Mesodermal cell (in vitro differentiated cells): Measurements from ENCODE around the gene OR2Y1.
"Not testable (repeated sequence)": the region's sequence is repeated elsewhere in the genome, so short reads cannot be mapped to it uniquely, and the experiment has no call there.

Experiments used
- H3K27ac ChIP-seq: 2 replicates; pipeline ENCODE4 v1.7.0; 2013; ENCODE audit warnings: mild to moderate bottlenecking, low read depth, low read length, moderate library complexity; ENCODE audit not compliant: severe bottlenecking
- H3K36me3 ChIP-seq: 2 replicates; pipeline ENCODE4 v1.7.1; 2013; ENCODE audit warnings: mild to moderate bottlenecking, low read length, moderate library complexity; ENCODE audit not compliant: control insufficient read depth, insufficient read depth
- H3K4me1 ChIP-seq: one replicate; pipeline ENCODE4 v1.7.1; 2013; ENCODE audit warnings: mild to moderate bottlenecking, low read length; ENCODE audit not compliant: insufficient read depth, control insufficient read depth, poor library complexity, severe bottlenecking
- H3K4me3 ChIP-seq: 2 replicates; pipeline ENCODE4 v1.7.0; 2013; ENCODE audit warnings: low read length, control low read depth, mild to moderate bottlenecking; ENCODE audit not compliant: insufficient read depth, poor library complexity, severe bottlenecking; ENCODE audit errors: extremely low read depth
- H3K9me3 ChIP-seq: 2 replicates; pipeline ENCODE4 v1.7.1; 2013; ENCODE audit warnings: mild to moderate bottlenecking, low read length, moderate library complexity; ENCODE audit not compliant: control insufficient read depth
- WGBS, 2 experiments: methylation state at CpG; one replicate each; pipeline ENCODE4 v1.1.5; 2013; ENCODE audit warnings: missing lambda C conversion rate in 2 of 2; ENCODE audit not compliant: insufficient coverage in 2 of 2; 5-methylcytosine and 5-hydroxymethylcytosine counted together

Gene OR2Y1

DNA sequence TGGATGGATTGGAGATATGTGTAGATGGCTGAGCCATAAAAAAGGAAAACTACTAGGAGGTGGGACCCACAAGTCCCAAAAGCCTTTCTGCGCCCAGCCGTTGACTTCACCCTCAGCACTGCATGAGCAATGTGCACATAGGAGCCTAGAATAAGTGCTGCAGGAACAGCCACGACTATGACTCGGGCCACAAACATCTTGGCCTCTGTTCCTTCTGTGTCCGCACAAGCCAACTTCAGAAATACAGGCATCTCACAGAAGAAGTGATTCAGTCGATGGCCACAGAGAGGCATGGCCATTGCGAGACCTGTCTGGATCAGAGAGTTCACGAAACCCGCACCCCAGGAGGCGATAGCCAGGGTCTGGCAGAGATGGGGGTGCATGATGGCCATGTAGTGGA is 587 bp downstream of the OR2Y1 start:
- Histone ChIP-seq H3K9me3 (no peaks in the 10 kb centered on the region), H3K4me3 (no peak overlapping the region), H3K27ac (no peak overlapping the region), H3K4me1 (no peaks in the 10 kb centered on the region), H3K36me3 (no peaks in the 10 kb centered on the region)
- 90 to 91% methylated on average over 10 of the region's 10 CpGs for WGBS, 2 experiments

DNA sequence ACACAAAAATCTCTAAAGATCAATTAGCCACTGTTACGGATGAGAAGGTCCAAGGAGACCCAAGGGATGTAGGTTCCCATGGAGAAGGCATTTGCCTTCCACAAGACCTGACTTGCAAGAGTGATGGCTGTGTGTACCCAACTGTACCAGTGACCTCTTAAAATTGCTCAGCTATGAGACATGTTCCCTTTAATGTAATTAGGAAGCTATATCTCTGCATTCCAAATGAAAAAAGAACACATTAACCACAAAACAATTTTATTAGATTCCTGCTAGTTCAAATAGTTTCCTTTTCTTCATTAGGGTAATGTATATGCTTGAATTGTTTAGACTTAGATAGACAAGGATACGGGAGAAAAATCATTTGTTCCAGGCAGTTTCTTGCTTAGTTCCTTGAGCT is 3.3 kb downstream of the OR2Y1 start:
- H3K4me3 ChIP-seq: no peak overlapping the region
- H3K9me3 ChIP-seq: no peaks in the 10 kb centered on the region
- no peaks in the 10 kb centered on the region for H3K4me1 ChIP-seq
- 95% methylated on average over 2 of the region's 2 CpGs; no CpG with 5 or more reads in 1 of the 2 experiments for WGBS, 2 experiments
- no peak overlapping the region for H3K27ac ChIP-seq
- no peaks in the 10 kb centered on the region for H3K36me3 ChIP-seq

DNA sequence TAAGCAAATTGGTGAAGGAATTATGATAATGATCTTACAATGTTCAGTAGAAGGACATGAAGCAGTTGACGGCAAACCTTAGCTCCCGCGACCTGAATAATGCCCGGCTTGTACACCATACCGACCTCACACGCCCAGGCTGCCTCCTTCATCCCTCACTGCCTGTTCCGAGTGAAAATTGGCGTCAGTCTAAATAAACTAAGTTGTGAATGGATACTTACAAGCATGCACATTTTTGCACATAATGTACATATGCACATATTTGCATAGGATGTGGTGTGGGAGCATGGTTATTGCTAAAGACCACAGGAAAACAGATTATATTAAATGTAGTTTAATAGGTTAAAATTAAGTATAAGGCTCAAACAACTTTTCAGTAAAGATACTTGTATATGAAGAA is 14.9 kb downstream of the OR2Y1 start:
- no peak overlapping the region for H3K27ac ChIP-seq
- H3K9me3 ChIP-seq: no peaks in the 10 kb centered on the region
- no peak overlapping the region for H3K4me3 ChIP-seq
- no peaks in the 10 kb centered on the region for H3K36me3 ChIP-seq
- WGBS, 2 experiments: 76% methylated on average over 3 of the region's 8 CpGs; no CpG with 5 or more reads in 1 of the 2 experiments
- no peaks in the 10 kb centered on the region for H3K4me1 ChIP-seq

GRCh38 chr5:180723936-180724335 is 15.9 kb downstream of the OR2Y1 start:
- Histone ChIP-seq H3K27ac (no peak overlapping the region), H3K36me3 (no peaks in the 10 kb centered on the region), H3K4me1 (no peaks in the 10 kb centered on the region), H3K9me3 (no peaks in the 10 kb centered on the region), H3K4me3 (no peak overlapping the region)
- WGBS, 2 experiments: 100% methylated on average over 2 of the region's 5 CpGs; no CpG with 5 or more reads in 1 of the 2 experiments

DNA sequence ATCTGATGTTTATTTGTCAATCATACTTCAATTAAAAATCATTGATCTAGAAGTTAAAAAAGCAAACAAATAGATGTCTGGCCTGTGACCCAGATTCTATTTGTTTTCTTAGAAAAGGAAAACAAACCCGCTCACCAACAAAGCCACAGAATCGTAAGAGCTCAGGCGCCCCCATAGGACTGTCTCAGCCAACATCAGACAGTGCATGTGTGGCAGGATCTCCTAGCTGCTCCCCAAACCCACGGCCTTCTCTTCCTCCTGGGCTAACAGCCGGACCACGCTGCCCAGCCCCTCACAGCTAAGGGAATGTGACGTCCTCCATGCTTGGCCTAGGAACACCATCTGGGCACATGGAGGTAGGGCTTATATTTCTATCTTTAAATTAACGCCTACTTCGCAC is 19.4 kb downstream of the OR2Y1 start:
- 85 to 86% methylated on average over 4 to 6 of the region's 9 CpGs for WGBS, 2 experiments
- H3K4me3 ChIP-seq: no peak overlapping the region
- no peaks in the 10 kb centered on the region for H3K36me3 ChIP-seq

GRCh38 chr5:180719781-180720180 is 20.1 kb downstream of the OR2Y1 start:
- H3K9me3 ChIP-seq: no peaks in the 10 kb centered on the region
- no CpG with 5 or more reads among the region's 2 CpGs for WGBS, 2 experiments
- H3K27ac ChIP-seq: no peak overlapping the region
- H3K4me3 ChIP-seq: no peak overlapping the region
- no peaks in the 10 kb centered on the region for H3K36me3 ChIP-seq
- H3K4me1 ChIP-seq: no peaks in the 10 kb centered on the region

More for the DNA sequence above, 19.4 kb downstream of the OR2Y1 start:
- H3K9me3 ChIP-seq: no peaks in the 10 kb centered on the region
- no peak overlapping the region for H3K27ac ChIP-seq
- no peaks in the 10 kb centered on the region for H3K4me1 ChIP-seq

- no peaks in the 10 kb centered on the region for H3K36me3 ChIP-seq
- 33 to 80% methylated on average over 2 to 3 of the region's 6 CpGs for WGBS, 2 experiments
- no peak overlapping the region for H3K4me3 ChIP-seq
- H3K27ac ChIP-seq: no peak overlapping the region
- H3K9me3 ChIP-seq: no peaks in the 10 kb centered on the region
- no peaks in the 10 kb centered on the region for H3K4me1 ChIP-seq
Observed at GRCh38 chr5:180718810-180719453, 20.9 kb downstream of the OR2Y1 start.

DNA sequence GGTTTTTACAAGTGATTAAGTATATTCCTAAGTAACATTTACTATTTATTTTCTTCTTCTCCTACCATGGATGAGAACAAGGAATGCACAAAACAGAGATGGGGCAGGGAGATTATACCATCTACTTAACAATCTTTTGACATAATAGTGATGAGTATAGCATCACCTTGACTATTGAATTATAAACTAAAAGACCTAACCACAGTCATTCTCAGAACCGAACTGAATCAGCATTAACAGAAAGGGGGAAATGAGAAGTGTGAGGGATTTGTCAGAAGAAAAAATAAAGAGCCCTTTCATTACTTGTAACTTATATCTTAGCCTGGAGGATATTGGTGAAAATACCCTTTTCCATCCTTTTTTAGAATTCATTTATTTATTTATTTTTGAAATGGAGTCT is 21.9 kb downstream of the OR2Y1 start:
- Histone ChIP-seq H3K4me3 (no peak overlapping the region), H3K36me3 (no peaks in the 10 kb centered on the region), H3K27ac (no peak overlapping the region), H3K4me1 (no peaks in the 10 kb centered on the region), H3K9me3 (no peaks in the 10 kb centered on the region)
- WGBS, 2 experiments: no CpG with 5 or more reads among the region's 1 CpG

GRCh38 chr5:180704362-180704761 is 35.5 kb downstream of the OR2Y1 start:
- 70 to 100% methylated on average over 1 to 2 of the region's 2 CpGs for WGBS, 2 experiments
- no peak overlapping the region for H3K27ac ChIP-seq
- no peaks in the 10 kb centered on the region for H3K4me1 ChIP-seq
- H3K36me3 ChIP-seq: no peaks in the 10 kb centered on the region
- no peak overlapping the region for H3K4me3 ChIP-seq
- H3K9me3 ChIP-seq: no peaks in the 10 kb centered on the region

GRCh38 chr5:180703912-180704311 is 35.9 kb downstream of the OR2Y1 start:
- no peaks in the 10 kb centered on the region for H3K9me3 ChIP-seq
- no peaks in the 10 kb centered on the region for H3K4me1 ChIP-seq
- no peak overlapping the region for H3K27ac ChIP-seq
- no peaks in the 10 kb centered on the region for H3K36me3 ChIP-seq
- 68 to 82% methylated on average over 6 to 7 of the region's 7 CpGs for WGBS, 2 experiments
- no peak overlapping the region for H3K4me3 ChIP-seq

- H3K36me3 ChIP-seq, H3K4me3 ChIP-seq, H3K4me1 ChIP-seq, H3K27ac ChIP-seq, H3K9me3 ChIP-seq: not testable (repeated sequence)
- WGBS, 2 experiments: 86% methylated on average over 2 of the region's 2 CpGs; no CpG with 5 or more reads in 1 of the 2 experiments
Observed at GRCh38 chr5:180703371-180703770, 36.5 kb downstream of the OR2Y1 start.
